GM19025 (cell line): Measurements from ENCODE around the gene PMM2.
"Not testable (repeated sequence)": the region's sequence is repeated elsewhere in the genome, so short reads cannot be mapped to it uniquely, and the experiment has no call there.

Experiments used
- ATAC-seq: cut with Tn5 transposase; IDR thresholded peaks from one replicate; pipeline ENCODE4 v1.9.1; 2021; ENCODE audit warnings: mild to moderate bottlenecking, low read depth, moderate library complexity; ENCODE audit not compliant: unreplicated experiment

The PMM2 gene

DNA sequence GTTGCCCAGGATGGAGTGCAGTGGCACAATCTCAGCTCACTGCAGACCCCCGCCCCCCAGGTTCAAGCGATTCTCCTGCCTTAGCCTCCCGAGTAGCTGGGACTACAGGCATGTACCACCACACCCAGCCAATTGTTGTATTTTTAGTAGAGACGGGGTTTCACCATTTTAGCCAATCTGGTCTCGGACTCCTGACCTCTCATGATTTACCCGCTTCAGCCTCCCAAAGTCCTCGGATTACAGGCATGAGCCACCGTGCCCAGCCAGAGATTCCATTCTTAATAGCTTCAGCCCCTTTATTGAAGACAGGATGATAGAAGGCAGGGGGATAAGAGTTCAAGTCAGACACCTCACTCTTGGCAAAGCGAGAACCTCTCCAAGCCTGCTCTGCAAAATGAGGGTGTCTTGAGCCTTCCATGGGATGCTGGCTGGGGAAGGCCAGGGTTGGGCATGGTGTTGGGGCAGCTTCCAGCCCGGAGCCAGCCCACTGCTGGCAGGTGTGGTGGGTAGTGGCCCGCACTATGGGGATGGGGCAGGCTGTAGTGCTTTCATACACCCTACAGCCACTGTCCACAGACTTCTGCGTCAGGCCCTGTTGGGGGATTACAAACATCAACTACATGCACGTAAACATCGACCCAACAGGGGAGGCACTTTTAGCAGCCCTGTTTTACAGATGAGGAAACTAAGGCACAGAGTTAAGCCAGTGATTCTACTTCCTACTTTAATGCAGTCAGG lies 67.7 kb downstream of the PMM2 start:
- ATAC-seq, result no peak

- ATAC-seq, result no peak
Measured at GRCh38 chr16:8866118-8866883, 68.7 kb downstream of the PMM2 start.

DNA sequence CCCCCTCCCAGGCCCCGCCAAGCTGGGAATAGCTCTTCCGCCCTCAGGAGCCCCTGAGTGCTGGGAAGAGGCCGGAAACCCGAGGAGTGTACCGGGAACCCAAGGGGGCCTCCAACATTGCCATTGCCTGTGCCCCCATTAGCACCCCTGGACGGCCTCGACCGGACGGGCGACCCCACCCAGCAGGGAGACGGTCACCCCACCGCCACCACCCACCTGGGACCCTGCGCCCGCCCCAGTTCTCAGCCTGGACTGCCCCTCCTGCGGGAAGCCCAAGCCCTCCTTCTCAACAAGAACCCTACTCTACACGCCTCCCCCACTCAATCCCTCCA lies 69.2 kb downstream of the PMM2 start:
- no peak for ATAC-seq

DNA sequence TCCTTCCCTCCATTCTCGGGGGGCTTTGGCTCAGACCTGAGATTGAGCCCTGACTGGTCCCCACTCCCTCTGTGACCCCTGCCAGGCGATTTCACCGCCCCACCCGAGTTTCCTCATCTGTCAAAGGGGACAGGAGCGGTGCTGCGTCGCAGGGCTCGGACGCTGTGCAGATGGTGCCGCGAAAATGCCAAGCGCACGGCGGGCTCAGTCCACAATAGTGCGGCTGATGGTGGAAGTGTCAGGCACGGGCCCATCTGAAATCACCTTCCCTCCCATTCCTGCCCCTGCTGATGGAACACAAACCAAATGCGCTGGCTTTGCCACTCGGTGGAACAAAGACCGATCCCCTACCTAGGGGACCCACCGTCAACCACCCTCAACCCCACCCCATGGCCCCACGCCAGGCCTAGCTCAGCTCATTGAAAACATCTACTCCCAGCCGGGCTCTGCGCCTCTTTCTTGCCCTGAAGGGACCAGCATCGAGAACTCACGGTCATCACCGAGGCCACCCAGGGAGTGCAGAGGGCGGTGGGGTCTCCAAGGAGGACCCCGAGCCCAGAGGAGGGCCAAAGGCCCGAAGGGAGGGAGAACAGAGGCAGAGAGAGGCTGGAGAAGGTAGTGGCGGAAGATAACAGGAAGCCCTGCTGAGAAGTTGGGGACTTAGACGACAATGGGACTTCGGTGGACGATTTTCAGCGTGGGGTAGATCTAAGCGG lies 69.7 kb downstream of the PMM2 start:
- ATAC-seq, result no peak

DNA sequence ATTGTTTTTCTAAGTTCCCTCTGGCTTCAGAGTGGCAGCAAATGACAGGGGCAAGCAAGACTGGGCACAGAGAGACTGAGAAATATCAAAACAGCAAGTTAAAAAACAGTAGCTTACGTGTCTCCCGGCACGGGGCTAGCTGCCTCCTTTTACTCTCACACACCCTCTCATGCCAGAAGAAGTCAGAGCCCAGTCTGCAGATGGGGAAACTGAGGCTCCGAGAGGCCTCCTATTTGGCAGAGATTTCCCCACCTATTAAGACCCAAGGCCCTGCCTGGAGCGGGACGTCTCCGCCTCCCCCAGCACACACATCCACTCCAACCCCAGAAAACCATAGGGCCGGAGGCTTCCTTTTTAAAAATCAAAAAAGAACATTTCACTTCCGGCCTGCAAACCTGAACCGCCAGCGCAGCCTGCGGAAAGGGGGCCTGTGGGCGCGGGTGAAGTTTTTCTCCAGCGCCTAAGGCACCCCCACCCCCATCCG lies 70.3 kb downstream of the PMM2 start:
- no peak for ATAC-seq

DNA sequence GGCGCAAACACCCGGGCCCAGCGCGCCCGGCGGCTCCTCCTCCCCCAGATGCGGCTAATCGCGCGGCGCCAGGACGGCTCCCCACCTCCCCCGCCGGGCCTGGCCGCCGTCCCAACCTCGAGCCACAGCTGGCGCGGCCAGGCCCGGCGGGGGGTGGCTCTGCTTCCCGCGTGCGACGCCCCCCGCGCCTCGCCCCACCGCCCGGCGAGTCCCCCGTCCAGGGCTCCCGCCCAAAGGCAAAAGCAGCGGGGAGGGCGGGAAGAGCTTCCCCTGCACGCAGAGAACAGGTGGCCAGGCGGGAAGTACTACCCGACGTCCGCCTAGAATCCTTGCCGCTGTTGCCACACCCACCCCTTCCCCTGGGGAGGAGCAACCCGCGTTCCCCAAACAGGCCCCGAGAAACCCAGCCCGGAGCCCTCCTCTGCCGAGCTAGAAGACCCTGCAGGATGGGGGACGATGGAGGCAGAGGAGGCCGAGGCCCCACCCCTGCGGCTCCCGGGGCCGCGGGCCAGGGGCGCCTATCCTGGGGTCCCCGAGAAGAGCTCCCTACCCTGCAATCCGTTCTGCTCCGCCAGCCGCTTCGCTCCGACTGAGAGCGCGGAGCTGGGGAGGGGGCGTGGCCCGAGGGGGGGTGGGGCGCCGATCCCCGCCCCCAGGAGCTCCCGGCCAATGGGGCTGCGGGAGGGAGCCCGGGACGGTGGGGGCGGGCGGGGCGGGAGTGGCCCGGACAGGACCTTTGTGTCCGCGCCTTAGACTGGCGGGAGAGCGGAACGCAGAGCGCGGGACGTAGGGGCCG lies 71.0 kb downstream of the PMM2 start, which contains the start of gene CARHSP1:
Gene CARHSP1 (minus strand): TSS at position 591 of the 796 bp plus-strand sequence. CDS start 9,678 bp downstream, outside the sequence.
- peak; percentile 73 for ATAC-seq

DNA sequence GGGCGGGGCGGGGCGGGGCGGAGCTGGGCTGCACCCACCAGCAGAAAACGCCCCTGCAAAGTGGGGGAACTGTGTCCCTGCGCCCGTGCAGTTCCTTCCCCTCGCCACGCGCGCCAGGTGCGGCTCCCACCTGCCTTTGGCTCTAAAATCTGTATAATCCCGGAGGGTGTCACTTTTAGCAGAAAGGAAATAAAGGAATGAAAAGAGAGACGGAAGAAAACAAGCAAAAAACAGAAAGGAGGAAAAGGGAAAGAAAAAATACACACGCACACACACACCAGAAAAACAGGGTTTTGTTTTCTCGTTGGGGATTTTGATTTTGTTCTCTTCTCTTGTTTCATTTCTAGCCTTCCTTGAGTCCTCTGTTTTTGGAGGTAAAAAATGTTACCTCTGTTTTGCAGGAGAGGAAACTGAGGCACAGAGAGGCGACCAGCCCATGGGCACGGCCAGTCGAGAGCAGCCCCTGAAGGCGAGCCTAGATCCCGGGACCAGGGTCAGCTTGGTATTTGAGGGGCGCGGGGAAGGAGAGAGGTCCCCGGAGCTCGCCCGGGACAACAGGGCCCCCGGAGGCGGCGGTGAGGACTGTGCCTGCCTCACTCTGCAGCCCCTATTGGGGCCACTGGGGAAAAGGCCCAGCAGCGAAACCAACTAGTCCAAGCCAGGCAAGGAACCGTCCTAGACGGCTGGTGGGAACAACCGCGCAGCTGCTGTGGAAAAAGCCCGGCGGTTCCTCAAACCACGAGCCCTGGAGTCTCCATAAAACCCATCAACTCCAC lies 71.8 kb downstream of the PMM2 start:
- no peak for ATAC-seq

- not testable (repeated sequence) for ATAC-seq
Measured at GRCh38 chr16:8869988-8870241, 72.3 kb downstream of the PMM2 start.

DNA sequence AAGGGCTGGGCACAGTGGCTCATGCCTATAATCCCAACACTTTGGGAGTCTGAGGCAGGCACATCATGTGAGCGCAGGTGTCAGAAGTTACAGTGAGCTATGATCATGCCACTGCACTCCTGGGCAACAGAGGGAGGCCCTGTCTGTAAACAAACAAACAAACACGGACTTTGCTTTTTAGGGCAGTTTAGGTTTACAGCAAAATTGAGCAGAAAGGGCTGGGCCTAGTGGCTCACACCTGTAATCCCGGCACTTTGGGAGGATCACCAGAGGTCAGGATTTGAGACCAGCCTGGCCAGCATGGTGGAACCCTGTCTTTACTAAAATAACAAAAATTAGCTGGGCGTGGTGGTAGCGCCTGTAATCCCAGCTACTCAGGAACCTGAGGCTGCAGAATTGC lies 74.4 kb downstream of the PMM2 start:
- no peak for ATAC-seq

DNA sequence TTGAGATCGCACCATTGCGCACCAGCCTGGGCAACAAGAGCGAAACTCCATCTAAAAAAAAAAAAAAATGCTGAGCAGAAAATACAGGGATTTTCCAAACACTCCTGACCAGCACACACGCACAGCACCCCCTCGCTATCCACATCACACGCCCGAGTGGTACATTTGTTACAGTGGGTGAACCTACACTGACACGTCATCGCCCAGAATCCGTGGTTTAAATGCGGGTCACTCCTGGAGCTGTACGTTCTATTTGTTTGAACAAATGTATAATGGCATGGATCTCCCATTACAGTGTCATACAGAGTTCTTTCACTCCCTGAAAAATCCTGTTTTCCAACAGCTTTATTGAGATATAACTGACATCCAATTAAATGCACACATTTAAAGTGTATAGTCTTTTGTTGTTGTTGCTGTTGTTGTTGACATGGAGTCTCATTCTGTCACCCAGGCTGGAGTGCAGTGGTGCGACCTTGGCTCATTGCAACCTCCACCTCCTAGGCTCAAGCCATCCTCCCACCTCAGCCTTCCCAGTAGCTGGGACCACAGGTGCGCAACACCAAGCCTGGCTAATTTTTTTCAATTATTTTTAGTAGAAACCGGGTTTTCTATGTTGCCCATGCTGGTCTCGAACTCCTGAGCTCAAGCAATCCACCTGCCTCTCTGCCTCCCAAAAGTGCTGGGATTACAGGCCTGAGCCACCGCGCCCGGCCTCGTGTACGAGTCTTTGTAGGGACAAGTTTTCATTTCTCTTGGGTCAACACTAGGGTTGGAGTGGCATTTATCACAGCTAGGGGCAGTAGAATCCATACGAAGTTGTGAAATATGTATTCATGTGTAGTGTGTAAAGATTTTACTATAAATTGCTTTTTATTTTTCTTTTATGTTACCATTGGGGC lies 75.6 kb downstream of the PMM2 start:
- ATAC-seq, result no peak

DNA sequence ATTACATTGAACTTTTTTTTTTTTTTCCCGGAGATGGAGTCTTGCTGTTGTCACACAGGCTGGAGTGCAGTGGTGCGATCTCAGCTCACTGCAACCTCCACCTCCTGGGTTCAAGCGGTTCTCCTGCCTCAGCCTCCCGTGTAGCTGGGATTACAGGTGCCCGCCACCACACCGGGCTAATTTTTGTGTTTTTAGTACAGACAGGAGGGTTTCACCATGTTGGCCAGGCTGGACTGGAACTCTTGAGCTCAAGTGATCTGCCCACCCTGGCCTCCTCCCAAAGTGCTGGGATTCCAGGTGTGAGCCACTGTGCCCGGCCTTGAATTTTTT lies 76.2 kb downstream of the PMM2 start:
- not testable (repeated sequence) for ATAC-seq

GRCh38 chr16:8874388-8874787 lies 76.7 kb downstream of the PMM2 start:
- ATAC-seq, result no peak

DNA sequence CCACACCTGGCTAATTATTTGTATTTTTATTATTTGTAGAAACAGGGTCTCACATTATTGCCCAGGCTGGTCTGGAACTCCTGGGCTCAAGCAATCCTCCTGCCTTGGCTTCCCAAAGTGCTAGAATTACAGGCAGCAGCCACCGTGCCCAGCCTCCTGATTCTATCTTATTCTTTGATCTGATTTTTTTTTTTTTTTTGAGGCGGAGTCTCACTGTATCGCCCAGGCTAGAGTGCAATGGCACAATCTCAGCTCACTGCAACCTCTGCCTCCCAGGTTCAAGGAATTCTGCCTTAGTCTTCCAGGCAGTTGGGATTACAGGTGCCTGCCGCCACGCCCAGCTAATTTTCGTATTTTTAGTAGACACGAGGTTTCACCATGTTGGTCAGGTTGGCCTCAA lies 77.7 kb downstream of the PMM2 start:
- not testable (repeated sequence) for ATAC-seq

- ATAC-seq, result no peak
Measured at GRCh38 chr16:8877894-8878522, 80.4 kb downstream of the PMM2 start.

- ATAC-seq, result no peak
Measured at GRCh38 chr16:8878523-8878911, 80.9 kb downstream of the PMM2 start.

DNA sequence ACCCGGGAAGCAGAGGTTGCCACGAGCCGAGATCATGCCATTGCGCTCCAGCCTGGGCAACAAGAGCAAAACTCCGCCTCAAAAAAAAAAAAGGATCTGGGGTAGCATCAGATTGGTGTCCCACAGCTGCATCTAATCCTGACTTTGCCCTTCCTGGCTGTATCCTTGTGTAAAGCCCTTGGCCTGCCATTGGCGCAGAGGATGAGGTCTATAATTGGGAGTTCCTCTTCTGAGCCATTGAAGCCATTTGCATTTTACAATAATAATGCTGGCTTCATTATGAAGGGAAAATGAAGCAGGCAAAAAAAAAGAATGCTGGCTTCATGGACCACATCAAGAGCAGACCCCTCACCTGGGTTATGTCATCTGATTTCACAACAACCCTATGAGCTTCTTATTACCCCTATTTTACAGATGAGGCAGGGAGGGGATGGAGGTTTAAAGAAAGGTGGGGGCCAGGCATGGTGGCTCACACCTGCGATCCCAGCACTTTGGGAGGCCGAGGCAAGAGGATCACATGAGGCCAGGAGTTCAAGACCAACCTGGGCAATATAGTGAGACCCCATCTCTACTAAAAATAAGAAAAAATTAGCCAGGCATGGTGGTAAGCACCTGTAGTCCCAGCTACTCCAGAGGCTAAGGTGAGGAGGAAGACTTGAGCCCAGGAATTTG lies 83.3 kb downstream of the PMM2 start:
- no peak for ATAC-seq

DNA sequence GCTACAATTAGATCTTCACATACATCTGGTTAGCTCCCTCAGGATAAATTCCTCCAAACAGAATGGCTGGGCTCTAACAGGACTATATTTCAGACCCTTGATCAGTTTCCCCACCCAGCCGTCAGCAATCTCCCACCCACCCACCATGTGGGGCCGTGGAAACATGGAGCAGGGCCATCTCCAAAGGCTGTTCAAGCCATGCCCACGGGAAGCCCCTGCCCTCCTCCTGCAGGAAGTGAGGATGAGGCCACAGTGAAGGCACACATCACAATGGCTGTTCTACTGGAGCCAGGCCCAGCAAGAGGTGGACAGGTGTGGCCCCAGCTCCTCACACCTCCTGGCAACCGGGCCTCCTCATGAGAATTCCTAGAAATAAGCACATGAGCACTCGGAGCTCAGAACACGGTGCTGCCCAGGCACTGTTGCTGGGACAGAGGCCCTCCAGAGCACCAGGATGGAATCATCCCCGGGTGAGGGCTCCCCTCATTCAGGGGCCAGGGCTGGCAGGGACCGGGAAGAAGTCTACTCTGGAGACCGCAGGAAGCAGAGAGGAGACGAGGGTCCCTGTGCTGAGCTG lies 84.5 kb downstream of the PMM2 start, which contains the start of gene LITAFD:
Gene LITAFD (plus strand): TSS at position 311 of the 577 bp plus-strand sequence. CDS start 2,005 bp downstream, outside the sequence.
- no peak for ATAC-seq
